ENCODE measurements around the gene TFF3.

DNA sequence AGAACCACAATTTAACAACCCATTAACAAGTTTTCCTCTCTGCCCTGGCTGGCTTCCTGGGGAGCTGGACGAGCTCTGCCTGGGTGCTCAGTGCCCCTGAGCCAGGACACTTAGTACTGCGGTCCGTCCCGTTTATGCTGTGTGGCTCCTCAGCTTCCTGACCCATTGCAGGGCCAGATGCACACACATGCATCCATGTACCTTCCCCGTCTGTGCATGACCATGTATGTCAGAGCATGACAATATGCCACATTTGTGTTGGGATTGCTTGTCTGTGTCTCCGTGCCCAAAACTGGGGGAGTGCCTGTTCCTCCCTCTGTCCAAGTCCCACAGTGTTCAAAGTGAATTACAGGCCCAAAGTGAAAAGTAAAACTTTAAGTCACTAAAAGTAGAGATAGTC, 9.7 kb upstream of the TFF3 start:
- no peak for TF ChIP-seq GABPA (IDR thresholded peaks at IDR 0.05; ENCODE audit: low read depth)
- no peak for TF ChIP-seq POLR2AphosphoS5 (IDR thresholded peaks at IDR 0.05; ENCODE audit: low read length)
- TF ChIP-seq SMAD1 (IDR thresholded peaks at IDR 0.05; ENCODE audit: low read depth, partially characterized antibody): no peak
- no peak for TF ChIP-seq FOXK2 (IDR thresholded peaks at IDR 0.05)
- TF ChIP-seq, protein P1, sequence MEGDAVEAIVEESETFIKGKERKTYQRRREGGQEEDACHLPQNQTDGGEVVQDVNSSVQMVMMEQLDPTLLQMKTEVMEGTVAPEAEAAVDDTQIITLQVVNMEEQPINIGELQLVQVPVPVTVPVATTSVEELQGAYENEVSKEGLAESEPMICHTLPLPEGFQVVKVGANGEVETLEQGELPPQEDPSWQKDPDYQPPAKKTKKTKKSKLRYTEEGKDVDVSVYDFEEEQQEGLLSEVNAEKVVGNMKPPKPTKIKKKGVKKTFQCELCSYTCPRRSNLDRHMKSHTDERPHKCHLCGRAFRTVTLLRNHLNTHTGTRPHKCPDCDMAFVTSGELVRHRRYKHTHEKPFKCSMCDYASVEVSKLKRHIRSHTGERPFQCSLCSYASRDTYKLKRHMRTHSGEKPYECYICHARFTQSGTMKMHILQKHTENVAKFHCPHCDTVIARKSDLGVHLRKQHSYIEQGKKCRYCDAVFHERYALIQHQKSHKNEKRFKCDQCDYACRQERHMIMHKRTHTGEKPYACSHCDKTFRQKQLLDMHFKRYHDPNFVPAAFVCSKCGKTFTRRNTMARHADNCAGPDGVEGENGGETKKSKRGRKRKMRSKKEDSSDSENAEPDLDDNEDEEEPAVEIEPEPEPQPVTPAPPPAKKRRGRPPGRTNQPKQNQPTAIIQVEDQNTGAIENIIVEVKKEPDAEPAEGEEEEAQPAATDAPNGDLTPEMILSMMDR (IDR thresholded peaks at IDR 0.05 in 2 of 3, conservative IDR thresholded peaks at IDR 0.05 in 1 of 3; ENCODE audit: control insufficient read depth in 2 of 3, extremely low read depth in 1 of 3, insufficient read depth in 1 of 3, low read depth in 3 of 3, low read length in 3 of 3): no peak
- TF ChIP-seq, protein P2, sequence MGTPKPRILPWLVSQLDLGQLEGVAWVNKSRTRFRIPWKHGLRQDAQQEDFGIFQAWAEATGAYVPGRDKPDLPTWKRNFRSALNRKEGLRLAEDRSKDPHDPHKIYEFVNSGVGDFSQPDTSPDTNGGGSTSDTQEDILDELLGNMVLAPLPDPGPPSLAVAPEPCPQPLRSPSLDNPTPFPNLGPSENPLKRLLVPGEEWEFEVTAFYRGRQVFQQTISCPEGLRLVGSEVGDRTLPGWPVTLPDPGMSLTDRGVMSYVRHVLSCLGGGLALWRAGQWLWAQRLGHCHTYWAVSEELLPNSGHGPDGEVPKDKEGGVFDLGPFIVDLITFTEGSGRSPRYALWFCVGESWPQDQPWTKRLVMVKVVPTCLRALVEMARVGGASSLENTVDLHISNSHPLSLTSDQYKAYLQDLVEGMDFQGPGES (IDR thresholded peaks at IDR 0.05): no peak
- no peak for TF ChIP-seq RELA (IDR thresholded peaks at IDR 0.05; ENCODE audit: borderline replicate concordance, partially characterized antibody)

All from GM12878 (cell line).